Measurements from ENCODE around the gene DHDH.

Gene DHDH

DNA sequence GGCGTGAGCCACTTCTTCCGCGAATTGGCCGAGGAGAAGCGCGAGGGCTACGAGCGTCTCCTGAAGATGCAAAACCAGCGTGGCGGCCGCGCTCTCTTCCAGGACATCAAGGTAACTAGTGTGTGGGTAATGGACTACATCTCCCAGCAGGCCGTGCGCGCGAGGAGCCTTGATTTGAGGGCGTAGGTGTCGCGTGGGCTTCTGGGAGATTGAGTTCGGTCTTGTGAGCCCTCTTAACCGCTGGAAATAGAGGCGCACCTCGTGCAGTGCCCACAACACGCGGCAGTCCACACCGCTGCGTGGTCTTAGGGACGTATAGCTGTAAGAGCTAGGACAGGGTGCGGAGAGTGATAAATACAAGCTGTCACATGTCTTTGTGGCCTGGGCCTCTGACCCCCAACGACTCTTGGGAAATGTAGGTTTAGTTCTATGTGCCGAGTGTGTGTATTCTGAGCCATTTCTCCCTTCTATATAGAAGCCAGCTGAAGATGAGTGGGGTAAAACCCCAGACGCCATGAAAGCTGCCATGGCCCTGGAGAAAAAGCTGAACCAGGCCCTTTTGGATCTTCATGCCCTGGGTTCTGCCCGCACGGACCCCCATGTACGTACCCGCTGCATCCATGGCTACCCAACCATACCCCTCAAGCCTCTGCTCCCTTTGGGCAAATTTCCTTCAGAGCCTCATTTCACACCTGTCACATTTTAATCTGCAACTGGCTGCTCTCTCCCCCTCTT lies 32.5 kb downstream of the DHDH start:
- ChIA-PET CTCF (no interaction called here), POLR2A (ENCODE audit: low non-redundant PET) (interaction anchor here (0.6 to 1.1 kb wide), 3 partner anchors 26 to 90 kb away, joined by 3 to 11 read pairs (median 3); no protein-coding TSS in a partner anchor)
- peak overlapping the region; percentile 95 for H3K27ac ChIP-seq
- DNase-seq (ENCODE audit: low spot score): peak; percentile 76
- TF ChIP-seq, protein P1, sequence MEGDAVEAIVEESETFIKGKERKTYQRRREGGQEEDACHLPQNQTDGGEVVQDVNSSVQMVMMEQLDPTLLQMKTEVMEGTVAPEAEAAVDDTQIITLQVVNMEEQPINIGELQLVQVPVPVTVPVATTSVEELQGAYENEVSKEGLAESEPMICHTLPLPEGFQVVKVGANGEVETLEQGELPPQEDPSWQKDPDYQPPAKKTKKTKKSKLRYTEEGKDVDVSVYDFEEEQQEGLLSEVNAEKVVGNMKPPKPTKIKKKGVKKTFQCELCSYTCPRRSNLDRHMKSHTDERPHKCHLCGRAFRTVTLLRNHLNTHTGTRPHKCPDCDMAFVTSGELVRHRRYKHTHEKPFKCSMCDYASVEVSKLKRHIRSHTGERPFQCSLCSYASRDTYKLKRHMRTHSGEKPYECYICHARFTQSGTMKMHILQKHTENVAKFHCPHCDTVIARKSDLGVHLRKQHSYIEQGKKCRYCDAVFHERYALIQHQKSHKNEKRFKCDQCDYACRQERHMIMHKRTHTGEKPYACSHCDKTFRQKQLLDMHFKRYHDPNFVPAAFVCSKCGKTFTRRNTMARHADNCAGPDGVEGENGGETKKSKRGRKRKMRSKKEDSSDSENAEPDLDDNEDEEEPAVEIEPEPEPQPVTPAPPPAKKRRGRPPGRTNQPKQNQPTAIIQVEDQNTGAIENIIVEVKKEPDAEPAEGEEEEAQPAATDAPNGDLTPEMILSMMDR (conservative IDR thresholded peaks at IDR 0.05; ENCODE audit: low read depth): no peak

DNA sequence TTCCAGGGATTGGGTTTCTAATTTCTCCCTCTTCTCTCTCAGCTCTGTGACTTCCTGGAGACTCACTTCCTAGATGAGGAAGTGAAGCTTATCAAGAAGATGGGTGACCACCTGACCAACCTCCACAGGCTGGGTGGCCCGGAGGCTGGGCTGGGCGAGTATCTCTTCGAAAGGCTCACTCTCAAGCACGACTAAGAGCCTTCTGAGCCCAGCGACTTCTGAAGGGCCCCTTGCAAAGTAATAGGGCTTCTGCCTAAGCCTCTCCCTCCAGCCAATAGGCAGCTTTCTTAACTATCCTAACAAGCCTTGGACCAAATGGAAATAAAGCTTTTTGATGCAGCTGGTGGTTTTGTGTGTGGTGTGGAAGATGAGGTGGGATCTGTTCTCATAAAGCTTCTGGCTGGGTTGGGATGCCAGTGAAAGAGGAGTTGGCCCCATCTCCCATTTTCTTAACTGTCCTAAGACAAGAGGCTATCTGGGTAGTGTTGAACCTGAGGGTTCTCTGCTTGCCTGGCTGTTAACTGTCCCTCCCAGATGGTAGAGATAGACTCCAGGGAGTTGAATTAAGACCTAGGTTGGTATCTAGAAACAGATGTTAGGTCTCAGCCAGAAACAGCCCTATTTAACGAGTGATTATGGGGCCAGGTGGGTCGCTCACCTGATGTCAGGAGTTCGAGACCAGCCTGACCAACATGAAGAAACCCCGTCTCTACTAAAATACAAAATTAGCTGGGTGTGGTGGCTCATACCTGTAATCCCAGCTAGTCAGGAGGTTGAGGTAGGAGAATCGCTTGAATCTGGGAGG lies 33.2 kb downstream of the DHDH start:
- H3K27ac ChIP-seq: peak overlapping the region; percentile 95
- ChIA-PET POLR2A (ENCODE audit: low non-redundant PET) (interaction anchor here (0.5 to 1.7 kb wide), 4 partner anchors 49 to 101 kb away, joined by 3 to 4 read pairs (median 3); partner anchors contain the start of gene PPP1R15A), CTCF (no interaction called here)
- no peak for DNase-seq (ENCODE audit: low spot score)
- TF ChIP-seq, protein P1 (conservative IDR thresholded peaks at IDR 0.05; ENCODE audit: low read depth): no peak

DNA sequence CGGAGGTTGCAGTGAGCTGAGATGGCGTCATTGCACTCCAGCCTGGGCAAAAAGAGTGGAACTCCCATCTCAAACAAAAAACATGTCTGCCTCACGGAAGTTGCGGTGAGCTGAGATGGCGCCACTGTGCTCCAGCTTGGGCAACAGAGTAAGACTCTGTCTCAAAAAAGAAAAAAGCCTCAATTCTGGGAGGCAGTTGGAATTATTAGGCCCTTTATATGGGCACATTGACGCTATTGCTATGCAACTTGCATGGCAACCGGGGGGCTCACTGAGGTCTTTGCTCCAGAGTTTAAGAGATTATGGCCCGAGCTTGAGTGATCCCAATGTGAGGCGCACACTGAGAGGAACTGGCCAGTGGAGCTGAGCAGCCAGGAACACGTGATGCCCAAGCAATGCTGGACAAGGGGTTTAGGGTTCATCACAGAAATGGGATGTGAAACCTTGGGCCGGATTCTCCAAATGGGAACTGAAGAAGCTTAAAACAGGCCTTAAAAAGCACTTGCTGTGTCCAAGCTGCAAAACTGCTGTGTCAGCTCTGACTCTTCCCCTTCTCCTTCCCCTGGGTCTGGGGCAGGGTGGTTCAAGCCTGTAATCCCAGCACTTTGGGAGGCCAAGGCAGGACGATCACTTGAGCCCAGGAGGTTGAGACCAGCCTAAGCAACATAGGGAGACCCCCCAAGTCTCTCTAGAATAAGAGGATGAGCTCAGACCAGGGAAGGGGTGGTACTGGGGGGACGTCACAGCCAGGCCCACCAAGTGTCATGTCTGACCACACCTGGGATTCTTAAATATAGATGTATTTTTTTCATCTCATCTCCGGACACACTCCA lies 34.1 kb downstream of the DHDH start:
- TF ChIP-seq, protein P1 (conservative IDR thresholded peaks at IDR 0.05; ENCODE audit: low read depth): no peak
- CTCF ChIA-PET: no interaction called here
- DNase-seq (ENCODE audit: low spot score): no peak
- H3K27ac ChIP-seq: peak overlapping the region; percentile 95
- POLR2A ChIA-PET (ENCODE audit: low non-redundant PET): interaction anchor here (0.5 to 1.7 kb wide), 5 partner anchors 9 to 100 kb away, joined by 3 to 6 read pairs (median 3); partner anchors contain the start of gene PPP1R15A

DNA sequence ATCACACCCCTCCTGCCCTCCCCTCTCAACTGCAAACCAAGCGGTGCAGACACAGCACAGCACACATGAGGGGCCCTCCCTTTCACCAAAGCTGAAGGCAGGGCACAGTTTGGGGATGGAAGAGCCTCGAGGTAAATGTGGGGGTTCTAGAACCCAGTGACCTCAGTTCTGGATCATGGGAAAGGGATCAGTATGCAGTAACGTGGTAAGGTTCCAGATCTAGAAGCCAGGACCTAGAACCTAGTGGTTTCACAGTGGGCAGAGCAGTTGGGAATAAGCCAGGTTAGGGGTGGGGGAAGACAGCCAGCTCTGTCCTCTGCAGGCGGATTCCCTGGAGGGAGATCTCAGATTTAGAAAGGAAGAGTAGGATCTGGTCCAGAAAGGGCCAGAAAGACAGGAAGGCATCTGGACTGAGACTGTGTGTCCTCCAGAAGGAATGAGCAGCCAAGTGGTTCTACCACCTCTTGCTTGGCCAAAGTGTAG lies 34.7 kb downstream of the DHDH start:
- CTCF ChIA-PET: no interaction called here
- H3K27ac ChIP-seq: peak overlapping the region; percentile 95
- POLR2A ChIA-PET (ENCODE audit: low non-redundant PET): interaction anchor here (0.6 to 1.7 kb wide), 3 partner anchors 8 to 99 kb away, joined by 3 to 6 read pairs (median 3); partner anchors contain the start of gene PPP1R15A
- TF ChIP-seq, protein P1 (conservative IDR thresholded peaks at IDR 0.05; ENCODE audit: low read depth): no peak
- DNase-seq (ENCODE audit: low spot score): no peak

DNA sequence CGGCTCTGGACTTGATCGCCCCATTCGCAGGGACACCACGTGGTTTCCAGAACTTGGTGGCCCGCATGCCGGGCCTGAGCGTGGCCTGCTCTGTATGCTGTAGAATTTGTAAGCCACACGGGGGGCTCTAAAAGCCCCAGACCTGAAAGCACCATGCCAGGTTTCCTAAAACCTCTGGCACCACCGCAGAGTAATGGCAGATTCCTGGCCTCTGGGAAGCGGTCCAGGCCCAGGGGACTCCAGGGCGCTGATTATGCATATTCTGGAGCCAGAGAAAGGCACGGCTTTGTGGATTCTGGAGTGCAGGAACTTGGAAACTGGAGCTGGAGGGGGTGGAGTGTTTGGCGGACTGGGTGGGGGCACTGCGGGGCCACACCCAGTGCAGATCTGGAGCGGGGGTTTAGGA lies 35.3 kb downstream of the DHDH start:
- TF ChIP-seq, protein P1 (conservative IDR thresholded peaks at IDR 0.05; ENCODE audit: low read depth): no peak
- ChIA-PET CTCF (no interaction called here), POLR2A (ENCODE audit: low non-redundant PET) (no interaction called here)
- DNase-seq (ENCODE audit: low spot score): no peak
- peak overlapping the region; percentile 95 for H3K27ac ChIP-seq
